Testis (tissue), 2 donors: ENCODE results near the gene ARL5A.

Experiments used
- POLR2A ChIP-seq: fragments of 450-650 bp; IDR thresholded peaks from one replicate; pipeline ENCODE4 v1.6.1; 2017; ENCODE audit warnings: antibody characterized with exemption, mild to moderate bottlenecking, moderate library complexity
- TF ChIP-seq, protein P1 (sequence below), 3 experiments: fragments of 450-650 bp in 2 of 3; fragments of 200-600 bp in 1 of 3; sonication (generic) in 1 of 3; IDR thresholded peaks; one replicate each; pipeline ENCODE4 v1.5.1; 2016 to 2019; ENCODE audit warnings: antibody characterized with exemption in 3 of 3, mild to moderate bottlenecking in 2 of 3, moderate library complexity in 1 of 3

DNA sequence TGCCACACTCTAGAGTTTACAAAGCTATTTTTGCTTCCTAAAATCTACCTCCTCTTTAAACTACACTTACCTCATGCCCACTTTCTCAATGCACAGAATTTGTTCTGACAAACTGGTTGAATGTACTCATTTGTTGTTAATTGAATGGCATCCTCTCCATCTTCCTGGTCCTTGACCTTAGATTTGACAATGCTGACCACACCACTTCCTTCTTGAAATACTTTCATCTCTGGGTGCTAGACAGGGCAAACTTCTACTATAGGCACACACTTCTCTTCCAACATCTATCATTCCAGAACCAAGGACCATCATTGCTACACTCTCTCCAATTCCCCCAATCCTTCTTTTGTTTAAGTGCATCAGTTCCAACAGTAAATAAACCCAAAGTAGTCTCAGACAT is 22.3 kb downstream of the ARL5A start:
- TF ChIP-seq, protein P1, sequence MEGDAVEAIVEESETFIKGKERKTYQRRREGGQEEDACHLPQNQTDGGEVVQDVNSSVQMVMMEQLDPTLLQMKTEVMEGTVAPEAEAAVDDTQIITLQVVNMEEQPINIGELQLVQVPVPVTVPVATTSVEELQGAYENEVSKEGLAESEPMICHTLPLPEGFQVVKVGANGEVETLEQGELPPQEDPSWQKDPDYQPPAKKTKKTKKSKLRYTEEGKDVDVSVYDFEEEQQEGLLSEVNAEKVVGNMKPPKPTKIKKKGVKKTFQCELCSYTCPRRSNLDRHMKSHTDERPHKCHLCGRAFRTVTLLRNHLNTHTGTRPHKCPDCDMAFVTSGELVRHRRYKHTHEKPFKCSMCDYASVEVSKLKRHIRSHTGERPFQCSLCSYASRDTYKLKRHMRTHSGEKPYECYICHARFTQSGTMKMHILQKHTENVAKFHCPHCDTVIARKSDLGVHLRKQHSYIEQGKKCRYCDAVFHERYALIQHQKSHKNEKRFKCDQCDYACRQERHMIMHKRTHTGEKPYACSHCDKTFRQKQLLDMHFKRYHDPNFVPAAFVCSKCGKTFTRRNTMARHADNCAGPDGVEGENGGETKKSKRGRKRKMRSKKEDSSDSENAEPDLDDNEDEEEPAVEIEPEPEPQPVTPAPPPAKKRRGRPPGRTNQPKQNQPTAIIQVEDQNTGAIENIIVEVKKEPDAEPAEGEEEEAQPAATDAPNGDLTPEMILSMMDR (IDR thresholded peaks at IDR 0.05): no peak
- TF ChIP-seq POLR2A: no peak
